ENCODE measurements around the gene VASP. TPM values are rescaled to one million over a fixed set of nuclear protein-coding genes. Genes with fewer than 3 reads are reported as not detected.
A peak's percentile ranks its signal among the peaks of the same experiment; 100 is the strongest.

Gene VASP
- total RNA-seq, 1 experiment from 2014 or later: 152 TPM

DNA sequence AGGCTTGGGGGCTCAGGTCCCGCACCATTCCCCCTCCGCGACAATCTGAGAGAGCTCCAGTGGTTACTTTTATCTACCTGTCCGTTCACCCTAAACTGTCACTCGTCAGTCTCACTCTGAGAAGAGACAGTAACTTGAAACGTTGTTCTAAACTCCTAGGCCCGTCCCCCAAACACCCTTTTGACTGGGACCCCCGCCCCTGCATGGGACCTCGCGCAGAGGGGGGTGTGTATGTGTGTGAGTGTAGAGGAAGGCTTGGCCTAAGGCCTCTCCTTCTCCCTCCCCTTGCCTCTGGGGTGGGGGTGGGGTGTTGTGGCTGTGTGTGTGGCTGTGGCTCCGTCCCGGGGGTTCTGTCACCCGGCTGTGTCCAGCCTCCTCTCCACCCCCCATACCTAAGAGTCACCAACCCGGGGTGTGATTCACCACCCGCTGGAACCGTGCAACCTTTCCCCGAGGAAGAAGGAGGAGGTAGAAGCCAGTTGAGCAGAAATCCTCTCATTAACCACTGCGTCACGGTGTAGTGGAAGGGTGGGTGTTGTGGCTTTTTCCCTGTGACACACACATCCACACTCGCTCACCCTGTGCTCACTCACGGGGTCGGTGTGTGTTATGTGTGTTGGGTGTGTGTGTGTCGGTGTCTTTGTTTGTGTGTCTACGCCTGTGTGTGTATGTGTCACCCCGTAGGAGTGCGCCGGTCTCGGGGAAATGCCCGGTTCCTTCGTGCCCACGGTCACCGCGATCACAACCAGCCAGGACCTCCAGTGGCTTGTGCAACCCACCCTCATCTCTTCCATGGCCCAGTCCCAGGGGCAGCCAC lies 37.1 kb upstream of the VASP start:
- no peak for ATAC-seq
- POLR2A ChIA-PET: interaction anchor here (1.3 to 5.4 kb wide), 6 partner anchors 8 to 44 kb away, joined by 6 to 72 read pairs (median 20); no protein-coding TSS in a partner anchor

More for the DNA sequence above, 37.1 kb upstream of the VASP start:
- no peak for DNase-seq (ENCODE audit: low read depth, low spot score)
- ChIA-PET CTCF (interaction anchor here (0.9 to 4.7 kb wide), 6 partner anchors 9 to 42 kb away, joined by 3 to 56 read pairs (median 8); no protein-coding TSS in a partner anchor), RAD21 (ENCODE audit: low non-redundant PET in 1 of 2, low total read pairs in 2 of 2, uncharacterized antibody in 2 of 2, unreplicated experiment in 2 of 2) (interaction anchor here (1.2 to 1.7 kb wide), 2 partner anchors 9 kb away, joined by 4 to 8 read pairs; no protein-coding TSS in a partner anchor)
- H3K4me1 ChIP-seq (ENCODE audit: control insufficient read depth in 1 of 2, insufficient read depth in 2 of 2, low read length in 2 of 2): peaks cover 4 to 38% of the 10 kb centered on the region in 2 experiments
- peak overlapping the region; percentile 99 for H3K9ac ChIP-seq (ENCODE audit: low read length)
- peaks cover 23% of the 10 kb centered on the region; the same call in 1 of the 2 replicates for H3K79me2 ChIP-seq (ENCODE audit: insufficient read depth, low read length)
- H4K20me1 ChIP-seq (ENCODE audit: insufficient read depth): no peaks in the 10 kb centered on the region; the same call in 1 of the 2 replicates
- peak overlapping the region; percentile 74 to 97 for H3K4me3 ChIP-seq (replicated peaks in 1 of 2; ENCODE audit: low read depth in 1 of 2, low read length in 2 of 2)
- no TSS peak for BruUV-seq (replicated peaks)
- no peak overlapping the region for H2AFZ ChIP-seq (ENCODE audit: low read depth, low read length, poor library complexity, severe bottlenecking)
- H3K9me3 ChIP-seq (ENCODE audit: control insufficient read depth in 1 of 2, insufficient read depth in 1 of 2, low read depth in 1 of 2, low read length in 2 of 2): no peaks in the 10 kb centered on the region
- H3K27ac ChIP-seq (ENCODE audit: low read depth, low read length): peak overlapping the region; percentile 78
- H3K9me2 ChIP-seq (ENCODE audit: insufficient read depth): no peaks in the 10 kb centered on the region
- no peaks in the 10 kb centered on the region; a peak in 1 of 4 replicates for H3K36me3 ChIP-seq (ENCODE audit: control insufficient read depth in 1 of 2, insufficient read depth in 2 of 2, low read length in 2 of 2)
- intact Hi-C loops (cut with micrococcal nuclease): no loop called here
- no peaks in the 10 kb centered on the region for H3K27me3 ChIP-seq (ENCODE audit: insufficient read depth, low read length)
- TF ChIP-seq ZNF274 (IDR thresholded peaks at IDR 0.05; ENCODE audit: low read depth, low read length): no peak
- no peak for TF ChIP-seq EZH2phosphoT487 (IDR thresholded peaks at IDR 0.05; ENCODE audit: borderline replicate concordance)
- no peak for TF ChIP-seq EGR1 (IDR thresholded peaks at IDR 0.05; ENCODE audit: low read depth)
- no peak for TF ChIP-seq CTCF (IDR thresholded peaks at IDR 0.05 in 2 of 3, conservative IDR thresholded peaks at IDR 0.05 in 1 of 3; ENCODE audit: borderline replicate concordance in 1 of 3, insufficient read depth in 1 of 3, low read depth in 2 of 3, low read length in 2 of 3)
- no peak for TF ChIP-seq CBX3 (IDR thresholded peaks at IDR 0.05; ENCODE audit: low read depth)
- TF ChIP-seq CEBPB (IDR thresholded peaks at IDR 0.05; ENCODE audit: low read depth): no peak
- TF ChIP-seq, protein P1, sequence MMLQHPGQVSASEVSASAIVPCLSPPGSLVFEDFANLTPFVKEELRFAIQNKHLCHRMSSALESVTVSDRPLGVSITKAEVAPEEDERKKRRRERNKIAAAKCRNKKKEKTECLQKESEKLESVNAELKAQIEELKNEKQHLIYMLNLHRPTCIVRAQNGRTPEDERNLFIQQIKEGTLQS (IDR thresholded peaks at IDR 0.05): no peak
- no peak for TF ChIP-seq SIN3A (IDR thresholded peaks at IDR 0.05; ENCODE audit: low read depth)
- H3K4me2 ChIP-seq (ENCODE audit: low read length): peak overlapping the region; percentile 100
